Stimulated activated CD4-positive, alpha-beta T cell treated with anti-CD3 and anti-CD28 coated beads, Interleukin-4, amount 100 ng/mL, for 24 hours (primary cell): Measurements from ENCODE around the gene ATP6V1E1.

Experiments used
- DNase-seq: peaks from one replicate; pipeline ENCODE4 v3.0.0-alpha.2; 2020

ATP6V1E1 gene

GRCh38 chr22:17633217-17633997, 4.9 kb upstream of the ATP6V1E1 start:
- no peak for DNase-seq

- DNase-seq, result no peak
These were observed 2.6 kb upstream of the ATP6V1E1 start for GRCh38 chr22:17631076-17631565.

- DNase-seq, result no peak
These were observed 1.1 kb upstream of the ATP6V1E1 start for GRCh38 chr22:17629641-17630040.

- no peak for DNase-seq
These were observed 582 bp upstream of the ATP6V1E1 start for GRCh38 chr22:17629173-17629489.

GRCh38 chr22:17627961-17628405, 566 bp downstream of the ATP6V1E1 start:
- DNase-seq, result no peak

- no peak for DNase-seq
These were observed 15.3 kb downstream of the ATP6V1E1 start for GRCh38 chr22:17613280-17613679.

- no peak for DNase-seq
These were observed 16.5 kb downstream of the ATP6V1E1 start for GRCh38 chr22:17612057-17612456.

GRCh38 chr22:17607891-17608521, 20.5 kb downstream of the ATP6V1E1 start:
- no peak for DNase-seq

GRCh38 chr22:17606496-17606895, 22.1 kb downstream of the ATP6V1E1 start:
- no peak for DNase-seq

GRCh38 chr22:17603668-17604067, 24.9 kb downstream of the ATP6V1E1 start:
- no peak for DNase-seq

- no peak for DNase-seq
These were observed 27.5 kb downstream of the ATP6V1E1 start for GRCh38 chr22:17601031-17601430.

- DNase-seq, result no peak
These were observed 30.2 kb downstream of the ATP6V1E1 start for GRCh38 chr22:17598318-17598717.

GRCh38 chr22:17597217-17597616, 31.3 kb downstream of the ATP6V1E1 start:
- no peak for DNase-seq

GRCh38 chr22:17596226-17596625, 32.3 kb downstream of the ATP6V1E1 start:
- DNase-seq, result no peak

GRCh38 chr22:17592201-17592600, 36.3 kb downstream of the ATP6V1E1 start:
- DNase-seq, result no peak

GRCh38 chr22:17590586-17590985, 38.0 kb downstream of the ATP6V1E1 start:
- no peak for DNase-seq

- DNase-seq, result no peak
These were observed 38.7 kb downstream of the ATP6V1E1 start for GRCh38 chr22:17589810-17590375.

- no peak for DNase-seq
These were observed 39.9 kb downstream of the ATP6V1E1 start for GRCh38 chr22:17588606-17589005.

GRCh38 chr22:17587629-17588028, 40.9 kb downstream of the ATP6V1E1 start:
- no peak for DNase-seq

- no peak for DNase-seq
These were observed 41.6 kb downstream of the ATP6V1E1 start for GRCh38 chr22:17586831-17587440.

- DNase-seq, result no peak
These were observed 45.4 kb downstream of the ATP6V1E1 start for GRCh38 chr22:17583151-17583550.

GRCh38 chr22:17581631-17582030, 46.9 kb downstream of the ATP6V1E1 start:
- no peak for DNase-seq

GRCh38 chr22:17581056-17581455, 47.5 kb downstream of the ATP6V1E1 start:
- no peak for DNase-seq
